Epithelial cell of esophagus (primary cell): ENCODE data around the gene CAMK1D.

Experiments used
- DNase-seq: peaks from one replicate; pipeline ENCODE4 v3.0.0; 2010; ENCODE audit warnings: low read depth
- H3K4me3 ChIP-seq: 2 replicates; pipeline ENCODE4 v1.5.1; 2011; ENCODE audit warnings: mild to moderate bottlenecking, low read length, control low read depth
- CTCF ChIP-seq: IDR thresholded peaks from 2 replicates; pipeline ENCODE4 v1.5.1; 2011; ENCODE audit warnings: low read depth, mild to moderate bottlenecking, low read length, control low read depth, inconsistent platforms; ENCODE audit not compliant: insufficient read depth; ENCODE audit errors: missing control alignments

CAMK1D gene

GRCh38 chr10:12777840-12778585 lies 428.7 kb downstream of the CAMK1D start:
- no peak for TF ChIP-seq CTCF
- no peak for DNase-seq
- no peak overlapping the region for H3K4me3 ChIP-seq

- DNase-seq, result no peak
- no peak for TF ChIP-seq CTCF
Observed at GRCh38 chr10:12780634-12781601, 431.6 kb downstream of the CAMK1D start.

GRCh38 chr10:12781976-12782375 lies 432.6 kb downstream of the CAMK1D start:
- no peak overlapping the region for H3K4me3 ChIP-seq
- DNase-seq, result no peak
- TF ChIP-seq CTCF, result no peak

More at GRCh38 chr10:12780634-12781601, 431.6 kb downstream of the CAMK1D start:
- no peak overlapping the region for H3K4me3 ChIP-seq

GRCh38 chr10:12782537-12782936 lies 433.2 kb downstream of the CAMK1D start:
- H3K4me3 ChIP-seq, result no peak overlapping the region
- peak; percentile 47 for DNase-seq
- peak; percentile 78 for TF ChIP-seq CTCF

GRCh38 chr10:12783293-12783692 lies 433.9 kb downstream of the CAMK1D start:
- TF ChIP-seq CTCF, result no peak
- H3K4me3 ChIP-seq, result no peak overlapping the region
- no peak for DNase-seq

GRCh38 chr10:12784646-12785045 lies 435.3 kb downstream of the CAMK1D start:
- no peak for DNase-seq
- TF ChIP-seq CTCF, result no peak
- H3K4me3 ChIP-seq, result no peak overlapping the region
